HG02623 (cell line): ENCODE data around the gene SUPT6H.

ENCODE experiments used
- ATAC-seq: cut with Tn5 transposase; IDR thresholded peaks from one replicate; pipeline ENCODE4 v1.9.1; 2021; ENCODE audit warnings: moderate library complexity; ENCODE audit not compliant: unreplicated experiment

The SUPT6H gene

GRCh38 chr17:28747801-28748750 lies 86.1 kb downstream of the SUPT6H start:
- ATAC-seq: no peak

GRCh38 chr17:28748852-28749515 lies 87.0 kb downstream of the SUPT6H start:
- no peak for ATAC-seq

- ATAC-seq: no peak
Observed at GRCh38 chr17:28749516-28750177, 87.6 kb downstream of the SUPT6H start.

- ATAC-seq: no peak
Observed at GRCh38 chr17:28750178-28751047, 88.4 kb downstream of the SUPT6H start.

- no peak for ATAC-seq
Observed at GRCh38 chr17:28751600-28752366, 89.8 kb downstream of the SUPT6H start.
